Adipocyte (in vitro differentiated cells): ENCODE data around the gene CX3CR1.

Source experiments
- DNase-seq: peaks from one replicate; pipeline ENCODE4 v3.0.0-alpha.2; 2015; ENCODE audit warnings: low read depth
- H3K27me3 ChIP-seq: replicated peaks from 2 replicates; pipeline ENCODE4 v1.7.0; 2013; ENCODE audit warnings: mild to moderate bottlenecking, low read length, moderate library complexity; ENCODE audit not compliant: control insufficient read depth, insufficient read depth
- H3K36me3 ChIP-seq: 2 replicates; pipeline ENCODE4 v1.7.0; 2013; ENCODE audit warnings: low read length, mild to moderate bottlenecking, moderate library complexity; ENCODE audit not compliant: control insufficient read depth, insufficient read depth, severe bottlenecking
- H3K4me1 ChIP-seq: 2 replicates; pipeline ENCODE4 v1.7.0; 2013; ENCODE audit warnings: mild to moderate bottlenecking, low read length, moderate library complexity; ENCODE audit not compliant: control insufficient read depth, insufficient read depth
- H3K4me3 ChIP-seq: 2 replicates; pipeline ENCODE4 v1.7.0; 2013; ENCODE audit warnings: mild to moderate bottlenecking, low read length, moderate library complexity
- H3K9ac ChIP-seq: 2 replicates; pipeline ENCODE4 v1.7.0; 2013; ENCODE audit warnings: mild to moderate bottlenecking, low read length, moderate library complexity
- H3K9me3 ChIP-seq: 2 replicates; pipeline ENCODE4 v1.7.0; 2013; ENCODE audit warnings: mild to moderate bottlenecking, low read length, moderate library complexity; ENCODE audit not compliant: control insufficient read depth

The CX3CR1 gene

GRCh38 chr3:39219702-39220101 lies 60.1 kb downstream of the CX3CR1 start:
- Histone ChIP-seq H3K4me1 (no peaks in the 10 kb centered on the region), H3K4me3 (no peak overlapping the region), H3K9me3 (no peaks in the 10 kb centered on the region), H3K9ac (no peak overlapping the region), H3K36me3 (no peaks in the 10 kb centered on the region), H3K27me3 (peaks cover 26% of the 10 kb centered on the region)
- no peak for DNase-seq

GRCh38 chr3:39216176-39216790 lies 63.6 kb downstream of the CX3CR1 start:
- Histone ChIP-seq H3K4me3 (no peak overlapping the region), H3K4me1 (no peaks in the 10 kb centered on the region), H3K27me3 (peaks cover 26% of the 10 kb centered on the region), H3K9ac (no peak overlapping the region), H3K9me3 (no peaks in the 10 kb centered on the region), H3K36me3 (no peaks in the 10 kb centered on the region)
- DNase-seq, result no peak

GRCh38 chr3:39213613-39214012 lies 66.2 kb downstream of the CX3CR1 start:
- Histone ChIP-seq H3K9ac (no peak overlapping the region), H3K27me3 (peaks cover 23% of the 10 kb centered on the region), H3K9me3 (no peaks in the 10 kb centered on the region), H3K4me1 (no peaks in the 10 kb centered on the region), H3K4me3 (no peak overlapping the region), H3K36me3 (no peaks in the 10 kb centered on the region)
- DNase-seq, result no peak
